Measurements from ENCODE around the gene MICAL2. TPM values are rescaled to one million over a fixed set of nuclear protein-coding genes. Genes with fewer than 3 reads are reported as not detected.

Gene MICAL2
- total RNA-seq, 2 experiments from 2014 or later = 155 to 158 TPM

DNA sequence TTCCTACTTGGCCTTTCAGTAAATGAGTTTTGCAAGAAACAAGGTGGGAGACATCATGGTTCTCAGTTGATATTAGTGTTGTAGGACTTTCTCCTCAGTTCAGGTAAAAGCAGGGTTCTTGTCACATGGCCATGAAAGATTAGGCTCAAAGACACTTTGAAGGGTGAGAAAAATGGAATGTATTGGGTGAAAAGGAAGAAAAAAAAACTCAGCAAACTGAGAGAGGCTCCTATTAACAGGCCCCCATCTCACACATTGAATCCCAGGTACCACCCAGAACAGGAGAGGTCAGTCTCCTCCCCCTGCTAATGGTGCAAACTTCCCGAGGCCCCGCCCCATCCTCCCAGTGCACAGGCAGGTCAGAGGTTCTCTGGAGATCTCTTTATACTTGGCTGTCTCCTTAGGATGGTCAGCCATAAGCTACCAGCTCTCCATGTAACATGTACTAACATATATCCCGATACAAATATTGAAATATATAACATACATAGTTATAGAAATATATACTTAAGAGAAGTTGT, 62.2 kb downstream of the MICAL2 start:
- ChIA-PET POLR2A (no interaction called here), CTCF (interaction anchor here (1.2 to 1.5 kb wide), 2 partner anchors 9 to 21 kb away, joined by 4 to 5 read pairs; no protein-coding TSS in a partner anchor)

DNA sequence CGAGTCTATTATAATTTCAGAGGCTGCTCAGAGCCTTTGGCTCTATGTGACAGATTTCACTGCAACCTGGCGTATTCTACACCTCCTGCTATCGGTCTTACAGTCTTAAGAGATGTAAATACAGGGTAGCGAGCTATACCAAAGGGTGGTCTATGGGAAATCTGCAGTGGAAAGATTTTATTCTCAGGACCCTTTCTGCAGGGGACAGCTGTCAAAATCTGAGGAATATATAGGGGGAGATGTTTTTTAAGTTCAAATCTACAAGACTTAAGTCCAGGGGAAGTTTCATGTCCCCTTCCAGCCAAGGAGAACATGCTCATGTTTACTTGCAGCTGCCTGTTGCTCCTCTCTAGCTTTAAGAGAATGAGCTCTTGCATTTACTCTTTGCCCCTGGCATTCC, 62.7 kb downstream of the MICAL2 start:
- ChIA-PET CTCF (interaction anchor here (1.5 kb wide), 1 partner anchor 22 kb away, joined by 4 read pairs; no protein-coding TSS in a partner anchor), POLR2A (no interaction called here)

DNA sequence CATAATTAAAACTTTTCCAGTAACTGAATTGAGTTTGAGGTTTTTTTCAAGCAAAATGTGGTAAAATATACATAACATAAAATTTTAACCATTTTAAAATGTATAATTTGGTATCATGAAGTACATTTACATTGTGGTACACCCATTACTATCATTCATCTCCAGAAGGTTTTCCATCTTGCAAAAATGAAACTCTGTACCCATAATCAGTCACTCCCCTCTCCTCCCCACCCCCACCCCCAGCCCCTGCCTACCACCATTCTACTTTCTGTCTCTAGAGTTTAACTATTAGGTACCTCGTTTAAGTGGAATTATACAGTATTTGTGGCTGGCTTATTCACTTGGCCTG, 63.7 kb downstream of the MICAL2 start:
- CTCF ChIA-PET = interaction anchor here (1.5 kb wide), 1 partner anchor 23 kb away, joined by 4 read pairs; no protein-coding TSS in a partner anchor

DNA sequence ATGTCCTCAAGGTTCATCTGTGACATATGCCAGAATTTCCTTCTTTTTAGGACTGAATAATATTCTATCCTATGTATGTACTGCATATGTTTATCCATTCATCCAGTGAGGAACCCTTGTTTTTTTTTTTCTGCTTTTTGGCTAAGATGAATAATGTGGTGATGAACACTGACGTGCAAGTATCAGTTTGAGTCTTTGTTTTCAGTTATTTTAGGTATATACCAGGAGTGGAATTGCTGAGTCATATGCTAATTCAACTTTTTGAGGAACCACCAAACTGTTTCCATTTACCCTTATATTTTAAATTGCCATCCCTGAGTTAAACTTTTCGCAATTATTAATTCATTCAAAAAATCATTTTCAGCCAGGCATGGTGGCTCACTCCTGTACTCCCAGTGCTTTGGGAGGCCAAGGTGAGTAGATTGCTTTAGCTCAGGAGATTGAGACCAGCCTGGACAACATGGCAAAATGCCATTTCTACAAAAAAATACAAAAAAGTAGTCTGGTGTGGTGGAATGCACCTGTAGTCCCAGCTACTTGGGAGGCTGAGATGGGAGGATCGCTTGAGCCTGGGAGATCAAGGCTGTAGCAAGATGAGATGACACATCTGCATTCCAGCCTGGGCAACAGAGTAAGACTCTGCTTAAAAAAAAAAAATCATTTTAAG, 64.2 kb downstream of the MICAL2 start:
- ChIA-PET POLR2A (no interaction called here), CTCF (interaction anchor here (0.7 to 1.8 kb wide), 3 partner anchors 19 to 50 kb away, joined by 3 to 6 read pairs (median 5); no protein-coding TSS in a partner anchor)

More for the DNA sequence above, 63.7 kb downstream of the MICAL2 start:
- POLR2A ChIA-PET = no interaction called here

DNA sequence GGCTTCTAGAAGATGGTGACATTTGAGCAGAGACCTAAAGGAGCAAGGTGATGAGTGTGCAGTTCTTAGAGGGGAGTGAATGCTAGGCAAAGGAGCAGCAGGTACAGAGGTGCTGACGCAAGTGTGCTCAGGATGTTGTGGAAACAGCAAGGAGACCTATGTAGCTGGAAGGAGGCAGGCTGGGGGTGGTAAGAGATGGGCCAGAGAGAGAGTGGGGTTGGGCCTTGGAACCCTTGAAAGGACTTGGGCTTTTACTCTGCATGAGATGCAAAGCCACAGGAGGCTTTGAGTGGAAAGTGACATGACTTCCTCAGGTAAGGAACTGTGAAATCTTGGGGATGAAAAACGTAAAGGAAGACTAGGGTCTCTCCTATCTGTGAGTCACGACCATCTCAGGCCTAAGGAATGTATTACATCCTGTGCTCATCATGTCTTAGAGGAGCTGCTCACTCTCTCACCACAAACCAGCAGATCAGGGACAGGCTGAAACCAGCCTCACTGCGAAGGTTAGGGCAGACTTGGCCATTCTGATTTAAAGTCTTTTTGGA, 65.4 kb downstream of the MICAL2 start:
- CTCF ChIA-PET = interaction anchor here (1.4 to 1.8 kb wide), 3 partner anchors 14 to 49 kb away, joined by 5 to 6 read pairs (median 6); no protein-coding TSS in a partner anchor

DNA sequence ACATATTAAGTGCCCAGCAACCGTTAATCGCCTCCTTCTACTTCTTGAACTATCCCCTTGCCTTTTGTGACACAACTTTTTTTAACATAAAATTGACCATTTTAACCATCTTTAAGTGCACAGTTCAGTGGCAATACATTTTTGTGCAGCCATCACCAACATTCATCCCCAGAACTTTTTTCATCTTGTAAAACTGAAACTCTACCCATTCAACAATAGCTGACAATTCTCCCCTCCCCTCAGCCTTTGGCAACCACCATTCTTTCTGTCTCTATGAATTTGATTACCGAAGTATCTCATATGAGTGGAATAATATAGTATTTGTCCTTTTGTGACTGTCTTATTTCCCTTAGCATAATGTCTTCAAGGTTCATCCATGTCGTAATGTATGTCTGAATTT, 66.0 kb downstream of the MICAL2 start:
- ChIA-PET POLR2A (interaction anchor here (1.1 kb wide), 1 partner anchor 19 kb away, joined by 3 read pairs; no protein-coding TSS in a partner anchor), CTCF (interaction anchor here (1.4 to 1.8 kb wide), 2 partner anchors 14 to 48 kb away, joined by 6 read pairs; no protein-coding TSS in a partner anchor)

More for the DNA sequence above, 65.4 kb downstream of the MICAL2 start:
- POLR2A ChIA-PET = interaction anchor here (1.1 kb wide), 1 partner anchor 20 kb away, joined by 3 read pairs; no protein-coding TSS in a partner anchor

DNA sequence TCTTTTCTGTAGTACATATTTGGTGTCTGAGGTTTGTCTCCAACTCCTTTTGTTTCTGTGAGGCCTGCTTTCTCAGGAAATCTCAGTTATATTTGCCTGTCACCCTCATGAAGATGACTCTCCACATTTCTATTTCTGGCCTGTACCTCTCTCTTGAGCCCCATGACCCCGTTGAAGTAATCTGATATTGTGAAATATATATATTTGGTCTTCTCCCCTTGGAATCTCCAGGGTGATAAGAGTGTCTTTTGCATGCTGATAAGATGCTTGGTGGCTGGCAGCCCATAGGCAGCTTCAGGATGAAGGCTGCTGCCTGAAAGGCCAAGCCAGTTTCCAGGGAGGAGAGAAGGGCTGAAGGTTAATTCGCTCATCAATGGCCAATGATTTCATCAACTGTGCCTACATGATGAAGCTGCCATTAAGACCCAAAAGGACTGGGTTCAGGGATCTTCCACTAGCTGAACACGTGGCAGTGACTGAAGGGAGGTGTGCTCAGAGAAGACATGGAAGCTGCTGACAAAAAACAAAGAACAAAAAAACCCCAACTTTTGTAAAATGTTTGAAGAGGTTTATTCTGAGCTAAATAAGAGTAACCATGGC, 67.4 kb downstream of the MICAL2 start:
- ChIA-PET POLR2A (interaction anchor here (0.6 to 1.5 kb wide), 2 partner anchors 27 to 120 kb away, joined by 3 to 6 read pairs; no protein-coding TSS in a partner anchor), CTCF (interaction anchor here (0.6 to 1.2 kb wide), 2 partner anchors 12 to 90 kb away, joined by 3 read pairs; no protein-coding TSS in a partner anchor)

DNA sequence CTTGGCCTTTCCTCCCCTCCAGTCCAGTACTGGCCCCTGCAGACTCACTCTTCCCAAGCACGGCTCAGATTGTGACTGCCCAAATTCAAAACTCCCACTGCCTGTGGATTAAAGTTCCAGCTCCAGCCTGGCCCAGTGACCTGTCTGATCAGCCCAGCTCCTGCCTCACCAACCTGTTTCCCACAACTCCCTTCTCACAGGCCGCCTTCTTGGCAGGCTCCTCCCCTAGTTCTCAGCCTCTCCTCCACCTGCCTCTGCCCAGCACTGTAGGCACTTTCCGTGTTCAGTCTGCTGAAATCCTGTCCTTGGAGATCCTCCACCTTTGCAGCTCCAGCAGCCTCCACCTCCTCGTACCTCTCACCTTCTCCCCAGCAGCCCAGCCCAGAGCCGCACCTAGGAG, 68.6 kb downstream of the MICAL2 start:
- CTCF ChIA-PET = no interaction called here
- POLR2A ChIA-PET = interaction anchor here (1.5 kb wide), 1 partner anchor 28 kb away, joined by 3 read pairs; no protein-coding TSS in a partner anchor

DNA sequence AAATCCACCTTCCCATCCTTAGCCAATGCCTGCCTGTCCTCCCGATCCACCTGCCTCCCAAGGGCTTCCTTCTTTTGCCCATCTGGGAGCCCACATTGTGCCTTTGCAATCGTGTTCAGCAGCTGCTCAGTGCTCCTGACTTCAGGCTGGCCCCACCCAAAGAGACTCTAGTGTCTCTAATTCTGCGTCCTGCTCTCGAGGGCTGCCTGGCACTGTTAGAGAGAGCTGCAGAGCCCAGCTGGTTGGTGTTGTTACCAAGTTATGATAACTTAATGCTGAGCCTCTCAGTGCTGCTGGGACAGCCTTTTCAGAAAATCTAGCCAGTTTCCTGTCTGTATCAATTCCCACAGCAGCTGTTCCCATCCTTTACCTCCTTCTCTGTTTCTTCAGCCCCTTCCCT, 69.1 kb downstream of the MICAL2 start:
- POLR2A ChIA-PET = interaction anchor here (1.5 kb wide), 1 partner anchor 29 kb away, joined by 3 read pairs; no protein-coding TSS in a partner anchor

DNA sequence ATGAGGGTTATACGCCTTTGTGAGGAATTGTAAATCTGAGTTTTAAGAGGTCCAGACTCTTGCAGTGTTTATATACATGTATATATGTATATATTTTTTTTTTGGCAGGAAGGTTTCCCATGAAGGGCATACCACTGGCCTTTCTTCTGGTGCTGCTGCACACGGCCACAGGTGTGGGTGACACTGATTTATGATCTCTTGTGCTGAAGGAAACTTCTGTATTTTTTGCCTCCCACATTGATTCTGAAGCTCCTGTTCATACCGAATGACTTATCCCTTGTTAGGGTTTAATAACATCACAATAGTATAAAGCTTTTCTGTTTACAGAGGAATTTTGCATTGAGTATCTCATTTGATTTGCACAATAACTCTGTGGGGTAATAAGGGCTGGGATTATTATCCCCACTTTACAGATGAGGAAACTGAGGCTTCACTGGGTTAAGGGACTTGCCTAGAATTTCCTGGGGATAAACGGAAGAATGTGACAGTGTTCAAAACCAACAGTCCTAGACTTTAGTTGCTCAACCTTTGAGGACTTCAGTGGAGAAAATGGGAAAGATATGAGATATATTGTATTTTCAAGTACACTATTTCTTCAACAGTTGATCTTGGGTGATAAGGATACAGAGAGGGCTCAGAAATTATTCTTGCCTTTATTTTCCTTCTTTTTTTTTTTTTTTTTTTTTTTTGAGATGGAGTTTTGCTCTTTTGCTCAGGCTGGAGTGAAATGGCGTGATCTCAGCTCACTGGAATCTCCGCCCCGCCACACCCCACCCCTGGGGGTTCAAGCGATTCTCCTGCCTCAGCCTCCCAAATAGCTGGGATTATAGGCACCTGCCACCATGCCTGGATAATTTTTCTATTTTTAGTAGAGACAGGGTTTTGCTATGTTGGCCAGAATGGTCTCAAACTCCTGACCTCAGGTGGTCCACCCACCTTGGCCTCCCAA, 70.1 kb downstream of the MICAL2 start:
- CTCF ChIA-PET = no interaction called here
- POLR2A ChIA-PET = interaction anchor here (0.7 kb wide), 1 partner anchor 24 kb away, joined by 12 read pairs; no protein-coding TSS in a partner anchor

More for the DNA sequence above, 69.1 kb downstream of the MICAL2 start:
- CTCF ChIA-PET = no interaction called here

DNA sequence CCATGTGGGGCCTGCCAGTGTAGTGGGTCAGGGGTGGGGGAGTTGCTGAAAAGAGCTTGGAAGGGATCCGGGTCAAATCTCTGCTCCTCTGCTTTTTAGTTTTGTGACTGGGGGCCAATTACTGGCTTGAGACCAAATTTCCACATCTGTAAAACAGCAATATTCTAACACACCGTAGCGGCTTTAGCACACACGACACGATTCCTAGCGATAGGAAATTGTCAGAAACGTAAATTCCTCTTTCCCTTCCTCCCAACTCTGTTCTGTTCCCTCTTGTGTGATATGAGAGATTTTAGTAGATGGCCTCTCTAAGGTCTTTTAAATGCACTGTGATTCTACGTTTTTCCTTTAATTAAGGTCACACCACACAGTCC, 71.9 kb downstream of the MICAL2 start:
- POLR2A ChIA-PET = no interaction called here
- CTCF ChIA-PET = no interaction called here

DNA sequence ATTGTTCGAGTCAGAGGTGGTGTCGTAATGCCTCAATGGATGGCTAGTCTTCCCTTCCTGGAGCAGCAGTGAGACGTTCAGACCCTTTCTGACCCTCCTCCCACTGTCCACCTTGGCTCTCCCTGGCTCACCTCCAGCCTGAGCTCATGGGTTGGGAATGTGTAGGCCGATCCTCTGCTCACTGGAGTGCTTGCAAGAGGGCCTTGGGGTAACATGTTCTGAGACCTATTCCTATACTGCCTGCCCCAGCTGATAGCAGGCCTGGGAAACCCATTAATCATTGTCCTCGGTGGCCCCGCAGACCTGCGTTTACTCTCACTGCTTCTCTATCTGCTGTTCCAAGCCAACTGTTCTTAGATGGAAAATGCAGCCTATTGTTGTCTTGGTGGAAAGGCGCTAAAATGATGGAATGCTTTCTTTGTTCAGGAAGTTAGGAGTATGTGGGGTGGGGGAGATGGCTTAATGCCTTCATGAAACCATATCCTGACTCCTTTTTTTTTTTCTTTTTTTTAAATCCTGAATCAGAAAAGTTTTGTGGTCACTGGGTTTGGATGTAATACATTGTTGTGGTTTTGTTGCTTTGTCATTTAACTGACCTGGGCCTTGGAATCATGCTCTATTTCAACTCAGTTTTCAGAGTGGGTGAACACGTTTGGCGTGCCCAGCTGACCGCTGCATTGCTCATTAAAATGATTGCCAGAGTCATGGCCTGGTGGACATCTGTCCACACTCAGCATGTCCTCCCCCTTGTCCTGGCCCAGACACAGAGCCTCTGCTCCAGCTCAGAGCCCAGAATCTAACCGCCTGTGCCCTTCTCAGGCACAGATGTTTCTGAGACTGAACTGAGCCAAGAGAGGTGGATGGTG, 72.5 kb downstream of the MICAL2 start:
- ChIA-PET POLR2A (no interaction called here), CTCF (no interaction called here)

DNA sequence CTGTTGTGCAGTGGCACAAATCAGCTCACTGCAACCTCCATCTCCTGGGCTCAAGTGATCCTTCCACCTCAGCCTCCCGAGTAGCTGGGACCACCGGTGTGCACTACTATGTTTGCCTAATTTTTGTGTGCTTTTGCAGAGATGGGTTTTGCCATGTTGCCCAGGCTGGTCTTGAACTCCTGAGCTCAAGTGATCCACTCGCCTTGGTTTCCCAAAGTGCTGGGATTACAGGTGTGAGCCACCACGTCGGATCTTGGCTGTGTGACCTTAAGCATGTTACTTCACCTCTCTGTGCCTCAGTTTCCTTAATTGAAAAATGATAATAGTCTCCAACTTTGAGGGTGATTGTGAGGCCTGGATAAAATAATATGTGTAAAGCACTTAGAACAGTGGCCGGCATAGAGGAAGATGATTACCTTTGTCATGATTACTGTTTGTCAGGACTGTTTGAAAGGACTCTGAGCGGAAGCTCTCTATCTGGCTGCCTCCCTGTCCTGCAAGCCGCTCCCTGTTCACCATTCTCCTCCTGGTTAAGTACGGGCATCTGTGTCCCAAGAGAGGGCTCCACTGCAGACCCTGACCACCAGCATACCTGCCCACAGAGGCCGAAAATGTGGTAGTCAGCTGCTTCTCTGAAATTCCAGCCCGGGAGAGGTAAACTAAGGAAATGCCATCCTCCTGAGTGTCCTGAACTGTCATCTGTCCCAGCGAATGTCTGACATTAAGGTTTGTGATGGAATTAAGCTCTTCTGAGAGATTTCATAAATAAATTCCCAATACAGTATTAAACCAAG, 73.6 kb downstream of the MICAL2 start:
- ChIA-PET POLR2A (no interaction called here), CTCF (no interaction called here)

DNA sequence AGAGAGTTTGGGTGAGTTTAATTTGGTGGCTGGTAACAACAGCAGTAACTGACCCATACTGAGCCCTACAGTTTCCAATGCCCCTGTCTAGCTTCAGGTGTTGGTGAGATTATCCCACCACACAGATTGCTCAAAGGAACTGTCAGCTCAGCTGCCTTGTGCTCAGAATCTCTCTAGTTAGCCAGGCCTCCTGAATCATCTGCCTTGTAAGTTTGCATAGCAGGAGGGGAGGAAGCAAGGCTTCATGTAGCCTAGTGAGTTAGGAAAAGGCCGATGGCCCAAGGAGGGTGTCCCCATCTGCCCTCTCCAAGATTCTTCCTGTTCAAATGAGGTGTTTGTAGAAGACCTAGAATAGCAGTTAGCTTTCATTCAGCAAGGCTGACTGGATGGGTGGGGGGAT, 74.3 kb downstream of the MICAL2 start:
- ChIA-PET POLR2A (no interaction called here), CTCF (interaction anchor here (0.6 kb wide), 2 partner anchors 11 to 45 kb away, joined by 4 to 5 read pairs; no protein-coding TSS in a partner anchor)

DNA sequence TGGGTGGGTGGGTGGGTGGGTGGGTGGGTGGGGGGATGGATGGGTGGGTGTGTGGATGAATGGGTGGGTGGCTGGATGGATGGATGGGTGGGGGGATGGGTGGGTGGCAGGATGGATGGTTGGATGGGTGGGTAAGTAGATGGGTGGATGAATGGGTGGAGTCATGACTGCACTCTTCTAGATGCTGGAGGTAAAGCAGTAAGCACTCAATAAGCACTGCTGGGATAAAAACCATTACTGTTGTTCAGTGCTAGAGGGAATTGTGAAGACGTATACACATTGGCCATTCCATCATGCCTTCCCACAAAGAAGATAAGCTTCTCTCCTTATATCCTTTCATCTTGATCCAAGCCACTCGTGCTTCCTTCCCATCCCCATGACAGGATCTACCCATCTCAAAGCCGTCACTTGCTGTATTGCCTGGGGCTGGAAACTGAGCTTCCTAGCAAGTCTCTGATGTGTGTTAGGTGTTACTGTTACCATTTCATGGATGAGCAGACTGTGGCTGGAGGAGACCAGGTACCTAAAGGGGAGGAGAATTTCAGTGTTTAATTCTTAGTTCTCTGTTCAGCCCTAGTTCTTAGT, 74.8 kb downstream of the MICAL2 start:
- ChIA-PET POLR2A (interaction anchor here (0.6 kb wide), 1 partner anchor 15 kb away, joined by 3 read pairs; no protein-coding TSS in a partner anchor), CTCF (interaction anchor here (0.6 kb wide), 2 partner anchors 10 to 45 kb away, joined by 4 to 5 read pairs; no protein-coding TSS in a partner anchor)

DNA sequence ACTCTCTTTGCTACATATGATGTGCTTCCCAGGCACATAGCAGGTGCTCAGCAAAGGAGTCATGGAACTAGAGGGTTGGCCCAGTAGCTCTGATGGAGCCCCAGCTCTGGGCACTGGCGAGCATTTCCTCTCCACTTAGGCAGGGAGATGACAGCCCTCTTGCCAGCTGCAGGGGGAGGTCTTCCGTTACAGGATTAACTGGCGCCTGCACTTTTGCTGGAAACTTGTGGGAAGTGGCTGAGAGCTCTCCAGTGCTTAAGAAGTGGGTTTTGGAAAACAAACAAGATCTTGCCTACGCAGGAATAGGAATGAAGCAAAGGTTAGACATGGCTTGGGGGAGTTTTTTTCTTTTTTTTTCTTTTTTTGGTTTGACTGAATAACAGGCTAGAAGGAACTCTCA, 75.5 kb downstream of the MICAL2 start:
- POLR2A ChIA-PET = interaction anchor here (0.6 kb wide), 1 partner anchor 14 kb away, joined by 3 read pairs; no protein-coding TSS in a partner anchor
- CTCF ChIA-PET = interaction anchor here (1.0 kb wide), 1 partner anchor 13 kb away, joined by 3 read pairs; no protein-coding TSS in a partner anchor

DNA sequence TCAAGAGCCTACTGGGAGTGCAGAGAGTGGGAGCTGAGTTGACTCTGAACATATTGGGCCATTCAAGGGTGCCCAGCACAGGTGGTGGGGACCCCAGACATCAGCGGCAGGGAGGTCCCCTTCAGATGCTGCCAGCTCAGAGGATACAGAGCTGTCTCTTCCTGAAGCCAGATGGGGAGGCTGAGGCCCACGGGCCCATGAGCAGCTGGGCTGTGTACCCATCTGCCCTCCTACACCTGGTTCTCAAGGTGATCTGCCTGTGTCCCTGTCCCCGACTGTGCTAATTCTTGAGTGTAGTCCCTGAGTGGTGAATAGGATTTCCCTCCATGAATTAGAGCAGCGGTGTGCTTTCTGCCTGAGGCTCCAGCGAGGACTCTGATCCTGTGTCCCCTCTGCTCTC, 76.3 kb downstream of the MICAL2 start:
- POLR2A ChIA-PET = no interaction called here

More for the DNA sequence above, 76.3 kb downstream of the MICAL2 start:
- CTCF ChIA-PET = interaction anchor here (0.8 to 1.0 kb wide), 2 partner anchors 12 to 102 kb away, joined by 3 to 5 read pairs; no protein-coding TSS in a partner anchor
